Natural killer cell (primary cell): ENCODE results near the gene PPP1R16B. TPM values are rescaled to one million over a fixed set of nuclear protein-coding genes. Genes with fewer than 3 reads are reported as not detected.

ENCODE experiments used
- ATAC-seq, 3 donors: fragments of 150-1000 bp in 2 of 3; fragments of 200-7000 bp in 1 of 3; cut with Tn5 transposase; 1 replicate in 1 of 3; 2 replicates in 2 of 3; pipeline ENCODE4 v1.10.0; 2021; ENCODE audit warnings: mild to moderate bottlenecking in 2 of 3, moderate library complexity in 2 of 3
- DNase-seq, 2 donors: peaks; one replicate each; pipeline versions ENCODE4 v3.0.0 to v3.0.0-alpha.2; 2013 to 2021; ENCODE audit warnings: mixed read lengths in 1 of 2
- H3K27ac ChIP-seq: one replicate; pipeline ENCODE4 v1.5.1; 2013; ENCODE audit warnings: mild to moderate bottlenecking, low read length
- H3K27me3 ChIP-seq: one replicate; pipeline ENCODE4 v1.6.1; 2013; ENCODE audit warnings: low read length; ENCODE audit not compliant: control insufficient read depth, insufficient read depth
- H3K36me3 ChIP-seq: one replicate; pipeline ENCODE4 v1.6.1; 2013; ENCODE audit warnings: low read length; ENCODE audit not compliant: control insufficient read depth, insufficient read depth
- H3K4me1 ChIP-seq: one replicate; pipeline ENCODE4 v1.6.1; 2013; ENCODE audit warnings: low read length; ENCODE audit not compliant: control insufficient read depth, insufficient read depth
- H3K4me3 ChIP-seq: one replicate; pipeline ENCODE4 v1.5.1; 2013; ENCODE audit warnings: low read length
- H3K9me3 ChIP-seq: one replicate; pipeline ENCODE4 v1.6.1; 2013; ENCODE audit warnings: low read length; ENCODE audit not compliant: control insufficient read depth, insufficient read depth
- H3K27ac Mint-ChIP-seq, 2 donors: one replicate each; pipeline ENCODE4 v1.8.0; 2022; ENCODE audit warnings: mild to moderate bottlenecking in 2 of 2, mixed read lengths in 2 of 2, moderate library complexity in 1 of 2
- H3K27me3 Mint-ChIP-seq, 2 donors: one replicate each; pipeline ENCODE4 v1.8.0; 2022; ENCODE audit warnings: low read depth in 2 of 2, mixed read lengths in 2 of 2
- H3K36me3 Mint-ChIP-seq: one replicate; pipeline ENCODE4 v1.8.0; 2022; ENCODE audit warnings: mixed read lengths
- H3K4me1 Mint-ChIP-seq, 2 donors: one replicate each; pipeline ENCODE4 v1.8.0; 2022; ENCODE audit warnings: mixed read lengths in 2 of 2
- H3K4me3 Mint-ChIP-seq: one replicate; pipeline ENCODE4 v1.8.0; 2022; ENCODE audit warnings: mild to moderate bottlenecking, moderate library complexity, mixed read lengths
- H3K9me3 Mint-ChIP-seq, 2 donors: one replicate each; pipeline ENCODE4 v1.8.0; 2022; ENCODE audit warnings: mixed read lengths in 2 of 2
- CTCF ChIP-seq: fragments of 200-600 bp; IDR thresholded peaks from one replicate; pipeline ENCODE4 v1.8.0; 2022; ENCODE audit warnings: antibody characterized with exemption
- WGBS: methylation state at CpG from one replicate; pipeline ENCODE4 v1.1.7; 2013; ENCODE audit warnings: missing lambda C conversion rate; ENCODE audit not compliant: insufficient coverage; 5-methylcytosine and 5-hydroxymethylcytosine counted together
- intact Hi-C: fragments of 100-400 bp; cut with micrococcal nuclease; formaldehyde crosslinking; loops from one replicate; pipeline ENCODE4 v1.14.2; 2022
- total RNA-seq, 4 donors: library from RNA; stranded (reverse); fragments of 120-200 nt in 1 of 4; gene quantifications; one replicate each; pipeline versions ENCODE4 v1.2.3 to v1.2.4, GENCODE V29; 2013 to 2022

Gene PPP1R16B
- total RNA-seq, 3 donors from 2014 or later (not counting 1 experiment from before 2014, with no cell fraction given) = 52.0 to 62.3 (median 53.7) TPM

DNA sequence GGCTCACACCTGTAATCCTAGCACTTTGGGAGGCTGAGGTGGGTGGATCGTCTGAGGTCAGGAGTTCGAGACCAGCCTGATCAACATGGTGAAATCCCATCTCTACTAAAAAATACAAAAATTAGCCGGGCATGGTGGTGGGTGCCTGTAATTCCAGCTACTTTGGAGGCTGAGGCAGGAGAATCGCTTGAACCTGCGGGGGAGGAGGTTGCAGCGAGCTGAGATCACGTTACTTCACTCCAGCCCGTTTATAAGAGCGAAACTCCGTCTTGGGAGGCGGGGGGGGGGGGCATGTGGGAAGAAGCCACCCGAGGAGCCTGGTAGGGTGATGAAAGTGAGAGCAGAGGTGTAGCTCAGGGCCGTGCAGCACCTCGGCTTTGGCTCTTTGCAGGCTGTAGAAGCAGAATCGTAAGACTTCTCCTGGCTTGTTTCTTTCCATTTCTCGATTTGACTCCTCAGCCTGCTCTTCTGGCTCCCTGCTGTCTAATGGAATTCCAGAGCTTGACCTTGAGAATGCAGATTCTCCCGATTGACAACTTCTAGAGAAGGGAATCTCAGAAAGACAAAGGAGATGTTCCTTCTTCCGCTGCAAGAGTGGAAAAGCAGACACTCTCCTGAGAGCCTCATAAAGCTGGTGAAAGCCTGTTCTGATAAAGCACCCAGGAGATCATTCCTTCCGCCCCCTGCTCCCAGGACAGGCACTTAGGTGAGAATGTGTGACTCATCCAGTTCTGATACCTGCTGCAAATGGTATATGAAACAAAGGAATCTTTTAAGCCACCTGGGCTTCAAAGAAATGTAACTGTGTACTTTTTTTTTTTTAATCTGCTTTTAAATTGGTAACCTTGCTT lies 26.0 kb upstream of the PPP1R16B start:
- H3K27ac Mint-ChIP-seq = no peak overlapping the region
- H3K27ac ChIP-seq = no peak overlapping the region
- 85% methylated on average over 17 of the region's 19 CpGs for WGBS
- H3K27me3 ChIP-seq = no peaks in the 10 kb centered on the region
- H3K9me3 Mint-ChIP-seq = no peaks in the 10 kb centered on the region
- H3K4me1 Mint-ChIP-seq = peaks cover 9 to 23% of the 10 kb centered on the region in 2 donors
- no peaks in the 10 kb centered on the region for H3K9me3 ChIP-seq
- TF ChIP-seq CTCF = no peak
- no peak overlapping the region for H3K4me3 ChIP-seq
- intact Hi-C loops = no loop called here
- peaks cover 2% of the 10 kb centered on the region for H3K36me3 Mint-ChIP-seq
- DNase-seq (no peak), ATAC-seq (no peak)
- H3K4me3 Mint-ChIP-seq = no peak overlapping the region
- H3K4me1 ChIP-seq = peaks cover 14% of the 10 kb centered on the region
- peaks cover 2% of the 10 kb centered on the region for H3K36me3 ChIP-seq
- H3K27me3 Mint-ChIP-seq = no peaks in the 10 kb centered on the region

DNA sequence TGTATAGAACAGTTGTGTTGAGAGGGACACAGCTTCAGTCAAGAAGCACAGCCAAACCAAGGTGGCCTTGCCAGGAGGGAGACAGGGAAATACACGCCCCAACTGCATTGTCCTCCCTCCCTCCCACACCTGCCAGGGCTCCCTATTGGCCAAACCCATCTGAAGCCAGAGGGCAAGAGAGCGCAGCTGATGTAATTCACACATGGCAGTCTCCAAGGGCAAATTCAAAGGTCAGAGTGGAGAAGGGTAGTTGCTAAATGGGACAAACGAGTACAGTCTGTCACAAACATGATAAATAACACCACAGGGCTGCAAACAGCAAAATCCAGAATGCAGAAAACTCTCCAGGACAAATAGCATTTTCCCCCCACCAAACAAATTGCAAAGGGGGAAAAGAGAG lies 23.2 kb upstream of the PPP1R16B start:
- peaks cover 0 to 8% of the 10 kb centered on the region in 2 donors for H3K4me1 Mint-ChIP-seq
- TF ChIP-seq CTCF = no peak
- H3K36me3 ChIP-seq = no peaks in the 10 kb centered on the region
- no peaks in the 10 kb centered on the region for H3K9me3 ChIP-seq
- H3K4me1 ChIP-seq = peaks cover under 1% of the 10 kb centered on the region
- intact Hi-C loops = no loop called here
- 100% methylated on average over 2 of the region's 3 CpGs for WGBS
- no peaks in the 10 kb centered on the region for H3K36me3 Mint-ChIP-seq
- no peak overlapping the region for H3K4me3 Mint-ChIP-seq
- H3K27ac ChIP-seq = no peak overlapping the region
- DNase-seq (no peak), ATAC-seq (no peak)
- H3K27me3 Mint-ChIP-seq = no peaks in the 10 kb centered on the region
- H3K9me3 Mint-ChIP-seq = no peaks in the 10 kb centered on the region
- no peaks in the 10 kb centered on the region for H3K27me3 ChIP-seq
- H3K27ac Mint-ChIP-seq = no peak overlapping the region
- no peak overlapping the region for H3K4me3 ChIP-seq

DNA sequence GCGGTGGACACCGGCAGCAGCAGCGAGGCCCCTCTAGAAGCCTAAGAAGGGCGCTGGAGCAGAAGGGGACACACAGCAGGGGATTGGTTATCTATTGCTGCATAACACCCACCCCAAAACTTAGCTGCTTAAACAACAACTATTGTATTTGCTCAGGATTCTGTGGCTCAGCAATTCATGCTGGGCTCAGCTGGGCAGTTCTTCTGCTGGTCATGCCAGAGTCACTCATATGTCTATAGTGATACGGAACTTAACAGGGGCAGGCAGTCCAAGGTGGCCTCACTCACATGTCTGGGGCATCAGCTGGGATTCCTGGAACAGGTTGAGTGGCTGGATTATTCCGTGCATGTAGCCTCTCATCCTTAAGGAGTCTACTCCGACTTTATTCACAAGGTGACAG lies 17.6 kb upstream of the PPP1R16B start:
- peaks cover 5% of the 10 kb centered on the region for H3K4me1 ChIP-seq
- Mint-ChIP-seq H3K9me3 (no peaks in the 10 kb centered on the region), H3K36me3 (no peaks in the 10 kb centered on the region), H3K4me3 (no peak overlapping the region), H3K27ac (no peak overlapping the region), H3K27me3 (no peaks in the 10 kb centered on the region), H3K4me1 (peaks cover 6 to 16% of the 10 kb centered on the region in 2 donors)
- H3K4me3 ChIP-seq = no peak overlapping the region
- 98% methylated on average over 7 of the region's 7 CpGs for WGBS
- ATAC-seq (no peak), DNase-seq (no peak)
- intact Hi-C loops = no loop called here
- TF ChIP-seq CTCF = no peak
- no peaks in the 10 kb centered on the region for H3K27me3 ChIP-seq
- H3K36me3 ChIP-seq = no peaks in the 10 kb centered on the region
- no peak overlapping the region for H3K27ac ChIP-seq
- H3K9me3 ChIP-seq = no peaks in the 10 kb centered on the region
